Cardiac fibroblast (primary cell): Measurements from ENCODE around the gene SREBF2.
A peak's percentile ranks its signal among the peaks of the same experiment; 100 is the strongest.

ENCODE experiments used
- DNase-seq, 2 donors: peaks; one replicate each; pipeline versions ENCODE4 v3.0.0 to v3.0.0-alpha.2; 2010; ENCODE audit warnings: low read depth in 2 of 2
- H3K4me3 ChIP-seq, 2 donors: replicated peaks in 1 of 2; 1 replicate in 1 of 2; 2 replicates in 1 of 2; pipeline ENCODE4 v1.5.1; 2011; ENCODE audit warnings: low read depth in 2 of 2, low read length in 2 of 2, mild to moderate bottlenecking in 2 of 2, moderate library complexity in 1 of 2
- CTCF ChIP-seq: IDR thresholded peaks from one replicate; pipeline ENCODE4 v1.5.1; 2011; ENCODE audit warnings: low read depth, mild to moderate bottlenecking, low read length, inconsistent platforms

SREBF2 gene

DNA sequence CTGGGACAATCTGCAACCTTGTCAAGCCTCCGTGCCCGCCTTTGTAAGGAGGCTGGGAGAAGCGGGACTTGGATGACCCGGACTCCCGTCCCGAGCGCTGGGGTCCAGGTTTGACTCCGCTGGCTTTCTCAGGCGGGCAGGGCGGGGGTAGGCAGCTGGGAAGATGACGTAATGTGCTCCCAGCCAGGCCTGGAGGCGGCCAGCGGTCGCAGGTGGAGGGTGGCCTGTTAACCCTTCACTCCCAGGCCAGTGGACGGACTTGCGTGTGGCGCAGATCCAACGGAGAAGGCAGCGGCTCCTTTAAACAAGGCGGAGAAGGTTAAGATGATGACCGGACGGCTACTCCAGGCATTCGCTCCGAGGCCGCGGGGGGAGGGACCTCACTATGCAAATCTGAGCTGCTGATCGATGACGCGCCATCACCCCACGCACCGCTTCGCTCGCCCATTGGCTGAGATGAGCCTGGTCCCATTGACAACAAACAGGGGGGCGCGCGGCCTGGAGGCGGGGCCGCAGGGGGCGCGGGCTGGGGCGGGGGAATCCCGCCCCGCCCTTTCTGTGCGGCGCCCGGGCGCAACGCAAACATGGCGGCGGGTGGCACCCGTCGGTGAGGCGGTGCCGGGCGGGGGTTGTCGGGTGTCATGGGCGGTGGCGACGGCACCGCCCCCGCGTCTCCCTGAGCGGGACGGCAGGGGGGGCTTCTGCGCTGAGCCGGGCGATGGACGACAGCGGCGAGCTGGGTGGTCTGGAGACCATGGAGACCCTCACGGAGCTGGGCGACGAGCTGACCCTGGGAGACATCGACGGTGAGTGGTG is at the start of gene SREBF2:
TSS of gene SREBF2 (plus strand) at position 553 of the 816 bp plus-strand sequence. CDS start at position 719, 166 bp downstream.
- no peak for TF ChIP-seq CTCF
- DNase-seq: peak; percentile 100
- peak within 1 kb of the TSS; percentile 77 to 89 for H3K4me3 ChIP-seq

DNA sequence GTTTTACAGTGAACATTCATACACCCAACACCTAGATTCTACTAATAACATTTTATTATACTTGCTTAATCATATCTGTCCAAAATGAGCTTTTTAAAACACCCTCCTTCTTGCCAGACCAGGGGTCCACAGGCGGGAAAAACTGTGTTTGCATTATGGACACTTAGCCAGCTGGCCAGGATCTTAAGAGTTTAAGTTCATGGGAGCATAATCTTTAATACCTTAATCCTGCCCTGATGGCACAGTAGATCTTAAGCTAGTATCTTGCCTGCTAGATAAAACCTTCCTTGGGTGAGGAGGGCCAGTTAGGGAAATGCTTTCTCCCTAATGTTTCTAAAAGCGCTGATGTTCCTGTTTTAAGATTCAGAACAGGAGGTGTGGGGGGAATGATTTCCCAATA is 45.6 kb upstream of the SREBF2 start:
- TF ChIP-seq CTCF: no peak
- H3K4me3 ChIP-seq: no peak overlapping the region
- no peak for DNase-seq

DNA sequence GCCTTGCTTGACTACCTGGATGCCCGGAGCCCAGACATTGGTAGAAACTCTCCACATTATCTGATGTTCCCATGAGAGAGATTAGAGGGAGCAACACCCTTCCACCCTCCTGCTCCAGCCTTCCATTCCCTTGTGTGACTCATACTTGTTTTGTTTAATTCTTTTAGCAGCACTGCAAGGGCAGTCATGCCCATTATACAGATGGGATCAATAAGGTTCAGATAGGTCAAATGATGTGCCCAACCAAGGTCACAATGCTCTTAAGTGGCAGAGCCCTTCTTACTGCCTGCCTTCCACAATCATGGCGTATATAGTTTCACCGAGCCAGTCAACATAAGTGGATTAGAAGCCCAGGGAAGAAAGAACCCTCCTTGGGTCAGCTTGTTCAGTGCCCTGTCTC is 39.0 kb upstream of the SREBF2 start:
- no peak for DNase-seq
- TF ChIP-seq CTCF: no peak
- H3K4me3 ChIP-seq: no peak overlapping the region

DNA sequence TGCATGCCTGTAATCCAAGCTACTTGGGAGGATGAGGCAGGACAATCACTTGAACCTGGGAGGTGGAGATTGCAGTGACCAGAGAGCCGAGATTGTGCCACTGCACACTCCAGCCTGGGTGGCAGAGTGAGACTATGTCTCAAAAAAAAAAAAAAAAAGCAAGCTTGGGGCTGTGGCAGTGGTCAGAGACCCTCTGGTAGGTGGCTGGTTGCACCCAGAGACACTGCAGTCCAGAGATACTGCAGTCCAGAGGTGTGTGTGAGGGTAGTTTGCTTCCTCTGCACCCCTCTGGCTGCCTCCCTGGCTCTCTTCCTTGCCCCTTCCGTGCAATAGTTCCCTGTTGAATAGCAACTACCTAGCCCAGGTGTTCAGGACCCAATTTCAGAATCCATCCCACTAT is 34.2 kb upstream of the SREBF2 start:
- TF ChIP-seq CTCF: no peak
- DNase-seq: no peak
- H3K4me3 ChIP-seq: no peak overlapping the region

GRCh38 chr22:41799486-41800347 is 33.2 kb upstream of the SREBF2 start:
- TF ChIP-seq CTCF: no peak
- peak overlapping the region; percentile 95 to 98 for H3K4me3 ChIP-seq
- DNase-seq: peak; percentile 22 to 24

DNA sequence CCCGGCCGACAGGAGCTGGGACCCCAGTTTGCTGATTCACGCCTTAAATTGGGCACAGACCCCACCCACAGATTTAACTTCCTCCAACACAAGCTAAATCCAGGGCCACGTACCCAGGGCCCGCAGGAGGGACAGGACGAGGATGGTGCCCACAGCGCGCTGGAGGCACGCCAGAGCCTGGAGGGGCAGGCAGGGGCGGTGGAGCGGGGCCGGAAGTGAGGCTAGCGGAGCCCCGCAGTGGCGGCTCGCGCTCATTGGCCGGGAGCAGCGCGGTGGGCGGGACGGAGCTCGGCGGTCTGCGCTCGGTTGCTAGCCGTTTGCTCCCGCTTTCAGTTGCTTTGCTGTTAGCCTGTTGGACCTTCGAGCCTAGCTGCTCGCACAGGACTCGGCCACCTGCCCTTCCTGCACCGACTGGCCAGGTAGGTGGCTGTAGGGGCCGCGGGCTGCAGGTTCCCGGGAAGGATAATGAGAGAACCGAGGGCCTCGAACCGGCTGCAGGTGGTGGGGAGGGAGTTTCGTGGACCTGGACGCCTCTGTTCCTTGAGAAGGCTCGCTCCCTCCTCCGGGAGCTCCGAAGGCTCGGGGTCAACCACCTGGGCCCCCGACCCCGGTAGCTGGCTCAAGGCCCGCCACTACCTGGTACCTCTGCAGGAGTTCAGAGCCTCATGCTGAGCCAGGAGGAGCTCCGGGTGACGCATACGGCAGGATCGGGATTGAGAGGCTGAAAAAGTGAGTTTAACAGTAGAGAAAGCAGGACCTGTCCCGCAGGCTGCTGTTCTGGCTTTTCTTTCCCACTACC is 32.4 kb upstream of the SREBF2 start, which contains the start of gene CCDC134:
TSS of gene CCDC134 (plus strand) at position 332 of the 799 bp plus-strand sequence. CDS start 8,212 bp downstream, outside the sequence.
- no peak for TF ChIP-seq CTCF
- H3K4me3 ChIP-seq: peak within 1 kb of the TSS; percentile 95 to 98
- DNase-seq: peak; percentile 72 to 86
